GM20000 (cell line): Measurements from ENCODE around the gene KCNT2.

ENCODE experiments used
- DNase-seq: peaks from one replicate; pipeline ENCODE4 v3.0.0; 2012; ENCODE audit warnings: low spot score
- CTCF ChIP-seq: IDR thresholded peaks from 2 replicates; pipeline ENCODE4 v1.5.1; 2012; ENCODE audit warnings: mild to moderate bottlenecking, control low read depth; ENCODE audit errors: extremely low read depth, missing control alignments

The KCNT2 gene

GRCh38 chr1:196494766-196495165, 113.5 kb downstream of the KCNT2 start:
- TF ChIP-seq CTCF, result no peak
- DNase-seq, result no peak

GRCh38 chr1:196493881-196494280, 114.4 kb downstream of the KCNT2 start:
- DNase-seq, result no peak
- TF ChIP-seq CTCF, result no peak

- DNase-seq, result no peak
- no peak for TF ChIP-seq CTCF
Measured at GRCh38 chr1:196488579-196488978, 119.7 kb downstream of the KCNT2 start.

GRCh38 chr1:196486346-196486745, 121.9 kb downstream of the KCNT2 start:
- no peak for TF ChIP-seq CTCF
- no peak for DNase-seq

- DNase-seq, result no peak
- no peak for TF ChIP-seq CTCF
Measured at GRCh38 chr1:196481616-196482015, 126.6 kb downstream of the KCNT2 start.

- TF ChIP-seq CTCF, result no peak
- DNase-seq, result no peak
Measured at GRCh38 chr1:196477262-196477661, 131.0 kb downstream of the KCNT2 start.

GRCh38 chr1:196467230-196467925, 140.9 kb downstream of the KCNT2 start:
- TF ChIP-seq CTCF, result no peak
- DNase-seq, result no peak
